HEK293 (cell line): ENCODE data around the gene DXO.

Experiments used
- CTCF ChIA-PET: fragments of 350-600 bp; formaldehyde crosslinking; extraction: SDS; loops from one replicate; lab custom pipeline; 2021; ENCODE audit warnings: antibody characterized with exemption; lab: Yijun Ruan, JAX
- POLR2A ChIA-PET: fragments of 300-600 bp; formaldehyde crosslinking; extraction: SDS; loops from one replicate; lab custom pipeline; 2020; ENCODE audit warnings: antibody characterized with exemption, inconsistent platforms; lab: Yijun Ruan, JAX
- H3K27ac ChIP-seq: fragments of 200-500 bp; sonication (Bioruptor generic); 2 replicates; pipeline ENCODE4 v1.5.1; 2014; ENCODE audit warnings: low read depth, low read length, control low read depth, inconsistent platforms; ENCODE audit errors: extremely low read depth
- H3K36me3 ChIP-seq, 2 experiments: fragments of 200-500 bp in 1 of 2; sonication (Bioruptor generic) in 1 of 2; 1 replicate in 1 of 2; 2 replicates in 1 of 2; pipeline ENCODE4 v1.5.1; 2014 to 2017; ENCODE audit warnings: inconsistent platforms in 2 of 2, low read length in 2 of 2; ENCODE audit not compliant: control insufficient read depth in 2 of 2, insufficient read depth in 1 of 2
- H3K4me1 ChIP-seq: fragments of 200-500 bp; sonication (Bioruptor generic); 2 replicates; pipeline ENCODE4 v1.5.1; 2014; ENCODE audit warnings: mild to moderate bottlenecking, low read length, inconsistent platforms; ENCODE audit not compliant: control insufficient read depth, insufficient read depth
- H3K4me3 ChIP-seq: 2 replicates; pipeline ENCODE4 v1.5.1; 2011; ENCODE audit warnings: low read depth, mild to moderate bottlenecking, control low read depth, low read length, moderate library complexity
- H3K9me3 ChIP-seq: fragments of 200-500 bp; sonication (Bioruptor generic); 2 replicates; pipeline ENCODE4 v1.5.1; 2014; ENCODE audit warnings: low read depth, low read length, inconsistent platforms; ENCODE audit not compliant: control insufficient read depth, insufficient read depth
- CTCF ChIP-seq: fragments of 450-650 bp; formaldehyde crosslinking; IDR thresholded peaks from 2 replicates; pipeline ENCODE4 v1.5.1; 2016; ENCODE audit warnings: missing biosample characterization, missing genetic modification characterization
- ELK4 ChIP-seq: IDR thresholded peaks from 2 replicates; pipeline ENCODE4 v1.6.1; 2011; ENCODE audit warnings: mild to moderate bottlenecking, low read depth, low read length, borderline replicate concordance
- KLF9 ChIP-seq: fragments of 450-650 bp; formaldehyde crosslinking; IDR thresholded peaks from 2 replicates; pipeline ENCODE4 v1.5.1; 2016; ENCODE audit warnings: missing biosample characterization, missing genetic modification characterization, low read depth
- PRDM6 ChIP-seq: fragments of 450-650 bp; formaldehyde crosslinking; IDR thresholded peaks from 2 replicates; pipeline ENCODE4 v1.5.1; 2017; ENCODE audit warnings: missing biosample characterization, missing genetic modification characterization
- SALL2 ChIP-seq: fragments of 450-650 bp; formaldehyde crosslinking; IDR thresholded peaks from 2 replicates; pipeline ENCODE4 v1.5.0; 2017; ENCODE audit warnings: missing biosample characterization, mild to moderate bottlenecking, missing genetic modification characterization, borderline replicate concordance
- SP3 ChIP-seq: fragments of 450-650 bp; formaldehyde crosslinking; IDR thresholded peaks from 2 replicates; pipeline ENCODE4 v1.5.1; 2016; ENCODE audit warnings: missing biosample characterization, missing genetic modification characterization
- ZBTB1 ChIP-seq: fragments of 450-650 bp; formaldehyde crosslinking; IDR thresholded peaks from 2 replicates; pipeline ENCODE4 v1.5.1; 2016; ENCODE audit warnings: missing biosample characterization, missing genetic modification characterization
- ZBTB17 ChIP-seq: fragments of 450-650 bp; formaldehyde crosslinking; IDR thresholded peaks from 2 replicates; pipeline ENCODE4 v1.5.1; 2016; ENCODE audit warnings: missing biosample characterization, missing genetic modification characterization
- ZNF121 ChIP-seq: fragments of 450-650 bp; formaldehyde crosslinking; IDR thresholded peaks from 2 replicates; pipeline ENCODE4 v1.5.1; 2016; ENCODE audit warnings: missing biosample characterization, missing genetic modification characterization
- ZNF214 ChIP-seq: fragments of 450-650 bp; formaldehyde crosslinking; IDR thresholded peaks from 2 replicates; pipeline ENCODE4 v1.5.1; 2017; ENCODE audit warnings: missing biosample characterization, mild to moderate bottlenecking, missing genetic modification characterization, borderline replicate concordance
- ZNF404 ChIP-seq: fragments of 450-650 bp; formaldehyde crosslinking; IDR thresholded peaks from 2 replicates; pipeline ENCODE4 v1.5.1; 2017; ENCODE audit warnings: missing biosample characterization, missing genetic modification characterization
- ZNF416 ChIP-seq: fragments of 450-650 bp; formaldehyde crosslinking; IDR thresholded peaks from 2 replicates; pipeline ENCODE4 v1.5.1; 2016; ENCODE audit warnings: missing biosample characterization, missing genetic modification characterization
- ZNF449 ChIP-seq: fragments of 450-650 bp; formaldehyde crosslinking; IDR thresholded peaks from 2 replicates; pipeline ENCODE4 v1.5.1; 2017; ENCODE audit warnings: missing biosample characterization, mild to moderate bottlenecking, missing genetic modification characterization, moderate library complexity
- ZNF530 ChIP-seq: fragments of 450-650 bp; formaldehyde crosslinking; IDR thresholded peaks from 2 replicates; pipeline ENCODE4 v1.5.1; 2016; ENCODE audit warnings: low read depth, missing biosample characterization, missing genetic modification characterization
- ZNF549 ChIP-seq: fragments of 450-650 bp; IDR thresholded peaks from 2 replicates; pipeline ENCODE4 v1.5.1; 2018; ENCODE audit warnings: missing biosample characterization, missing genetic modification characterization, mild to moderate bottlenecking, inconsistent platforms, moderate library complexity
- ZNF626 ChIP-seq: fragments of 450-650 bp; sonication (Bioruptor Pico); formaldehyde crosslinking; IDR thresholded peaks from 2 replicates; pipeline ENCODE4 v1.5.1; 2018; ENCODE audit warnings: missing biosample characterization, missing genetic modification characterization, inconsistent platforms
- ZNF654 ChIP-seq: fragments of 450-650 bp; formaldehyde crosslinking; IDR thresholded peaks from 2 replicates; pipeline ENCODE4 v1.5.1; 2016; ENCODE audit warnings: low read depth, missing biosample characterization, missing genetic modification characterization
- ZNF785 ChIP-seq: fragments of 450-650 bp; formaldehyde crosslinking; IDR thresholded peaks from 2 replicates; pipeline ENCODE4 v1.5.1; 2016; ENCODE audit warnings: missing biosample characterization, missing genetic modification characterization
- ZSCAN4 ChIP-seq: fragments of 450-650 bp; formaldehyde crosslinking; IDR thresholded peaks from 2 replicates; pipeline ENCODE4 v1.5.1; 2017; ENCODE audit warnings: missing biosample characterization, missing genetic modification characterization

The DXO gene

GRCh38 chr6:31927242-31927862 lies 44.6 kb downstream of the DXO start, which contains the start of gene C2 (continued):
- TF ChIP-seq ZNF121: no peak
- no peak for TF ChIP-seq PRDM6
- TF ChIP-seq ZNF416: no peak
- TF ChIP-seq KLF9: no peak

- Histone ChIP-seq H3K36me3 (no peaks in the 10 kb centered on the region), H3K9me3 (no peaks in the 10 kb centered on the region), H3K4me3 (no peak overlapping the region), H3K27ac (no peak overlapping the region), H3K4me1 (no peaks in the 10 kb centered on the region)
- TF ChIP-seq ZSCAN4 (no peak), ELK4 (no peak), ZNF449 (tag by site-specific recombination) (no peak), SP3 (tag by site-specific recombination) (no peak), ZBTB1 (no peak), ZNF654 (tag by site-specific recombination) (peak; percentile 49), ZBTB17 (tag by site-specific recombination) (peak; percentile 46), ZNF549 (tag by site-specific recombination) (no peak), SALL2 (tag by site-specific recombination) (no peak), ZNF785 (no peak), ZNF214 (no peak), CTCF (peak; percentile 47; the same call in 1 of the 2 replicates), ZNF530 (tag by site-specific recombination) (no peak), ZNF626 (tag by site-specific recombination) (no peak), ZNF404 (no peak)
- ChIA-PET CTCF (interaction anchor here (0.6 to 1.6 kb wide), 12 partner anchors 12 to 324 kb away, joined by 3 to 7 read pairs (median 4); partner anchors contain the start of gene VARS1), POLR2A (interaction anchor here (0.6 to 1.9 kb wide), 7 partner anchors 18 to 425 kb away, joined by 3 to 5 read pairs (median 3); partner anchors contain the start of genes C6orf47, EHMT2 and MICB)
These were observed 49.0 kb downstream of the DXO start for GRCh38 chr6:31922942-31923341.
